ENCODE results near the gene HM13.
"Not testable (repeated sequence)": the region's sequence is repeated elsewhere in the genome, so short reads cannot be mapped to it uniquely, and the experiment has no call there.

HM13 gene

DNA sequence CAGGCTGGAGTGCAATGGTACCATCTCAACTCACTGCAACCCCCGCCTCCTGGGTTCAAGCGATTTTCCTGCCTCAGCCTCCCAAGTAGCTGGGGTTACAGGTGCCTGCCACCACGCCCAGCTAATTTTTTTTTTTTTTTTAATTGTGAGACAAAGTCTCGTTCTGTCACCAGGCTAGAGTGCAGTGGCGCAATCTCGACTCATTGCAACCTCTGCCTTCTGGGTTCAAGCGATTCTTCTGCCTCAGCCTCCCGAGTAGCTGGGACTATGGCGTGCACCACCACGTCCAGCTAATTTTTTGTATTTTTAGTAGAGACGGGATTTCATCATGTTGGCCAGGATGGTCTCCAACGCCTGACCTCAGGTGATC, 98.0 kb downstream of the HM13 start:
- DNase-seq = not testable (repeated sequence)

- no peak for DNase-seq
These were observed 101.2 kb downstream of the HM13 start for GRCh38 chr20:31615416-31615815.

DNA sequence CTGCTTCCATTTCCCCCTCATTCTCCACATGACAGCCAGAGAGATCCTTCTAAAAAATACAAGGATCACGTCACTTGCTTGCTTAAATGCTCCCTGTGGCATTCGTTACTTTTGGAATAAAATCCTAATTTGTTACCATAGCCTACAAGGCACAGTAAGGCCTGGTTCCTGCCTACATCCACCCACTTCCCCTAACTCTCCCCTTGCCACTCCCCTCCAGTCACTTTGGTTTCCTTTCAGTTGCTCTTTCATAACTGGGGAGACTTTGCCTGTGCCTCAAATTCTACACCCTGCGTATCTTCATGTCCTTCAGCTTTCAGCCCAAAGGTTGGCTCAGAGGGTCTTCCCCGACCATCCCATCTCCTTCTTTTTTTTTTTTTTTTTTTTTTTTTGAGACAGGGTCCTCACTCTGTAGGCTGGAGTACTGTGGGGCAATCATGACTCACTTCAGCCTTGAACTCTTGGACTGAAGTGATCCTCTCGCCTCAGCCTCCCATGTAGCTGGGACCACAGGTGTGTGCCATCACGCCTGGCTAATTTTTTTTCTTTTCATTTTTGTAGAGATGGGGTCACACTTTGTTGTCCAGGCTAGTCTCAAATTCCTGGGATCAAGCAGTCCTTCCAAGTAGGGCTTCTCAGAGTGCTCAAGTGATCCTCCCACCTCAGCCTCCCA, 103.3 kb downstream of the HM13 start:
- DNase-seq = no peak

Measured in cortex of kidney (tissue), 1 donor.